ENCODE results near the gene NTSR1. TPM values are rescaled to one million over a fixed set of nuclear protein-coding genes. Genes with fewer than 3 reads are reported as not detected.

Gene NTSR1
- total RNA-seq, 4 donors from 2014 or later = 1.5 to 23.9 (median 4.7) TPM

DNA sequence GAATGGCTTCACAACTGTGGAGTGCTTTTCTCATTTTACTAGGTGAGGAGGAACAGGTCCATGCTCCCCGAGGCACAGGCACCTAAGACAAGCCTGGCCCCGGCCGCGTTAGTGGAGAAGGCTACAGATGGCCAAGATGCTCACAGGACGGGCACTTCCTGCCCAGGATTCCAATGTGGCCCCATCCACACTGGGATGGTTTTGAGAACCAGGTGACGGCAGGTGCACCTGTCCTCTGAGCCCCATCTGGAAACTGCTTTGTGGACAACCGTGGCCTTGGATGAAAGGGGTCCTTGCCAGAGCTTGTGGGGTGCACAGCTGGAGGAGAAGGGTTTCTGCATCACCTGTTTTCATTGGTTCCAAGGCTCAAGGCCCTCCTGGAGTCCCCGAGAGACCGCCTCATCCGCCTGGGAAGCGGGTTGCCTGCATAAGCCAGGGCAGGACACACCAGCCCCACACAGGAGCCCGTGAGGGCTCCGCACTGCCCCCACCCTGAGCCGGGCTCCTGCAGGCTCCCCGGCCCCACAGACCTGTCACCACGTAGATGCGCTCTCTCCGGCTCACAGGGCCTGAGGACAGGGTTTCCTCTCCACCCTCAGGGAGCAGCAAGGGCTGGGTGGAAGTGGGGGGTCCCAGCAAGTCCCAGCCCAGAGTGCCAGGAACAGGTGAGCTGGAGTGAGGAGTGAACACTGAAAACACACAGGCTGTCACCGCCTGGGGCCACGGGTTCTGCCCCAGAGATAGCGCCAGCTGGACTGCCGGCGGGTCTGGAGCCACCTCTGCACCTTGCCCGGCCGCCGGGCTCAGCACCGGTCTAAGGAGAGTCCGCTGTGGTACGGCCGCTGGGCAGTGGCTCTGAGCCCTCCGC, 18.3 kb downstream of the NTSR1 start:
- H3K27me3 ChIP-seq = peaks cover 33% of the 10 kb centered on the region
- WGBS, 2 donors (ENCODE audit: low coverage in 1 of 2) = 83% methylated on average over 30 of the region's 31 CpGs; no CpG with 5 or more reads in 1 of the 2 donors
- no peaks in the 10 kb centered on the region for H3K36me3 ChIP-seq
- H3K4me1 ChIP-seq = peaks cover 0 to 24% (median 4%) of the 10 kb centered on the region in 4 donors
- peak overlapping the region in 2 of 4 donors; percentile 81 to 89 for H3K27ac ChIP-seq
- no peak overlapping the region for H3K4me3 ChIP-seq
- in situ Hi-C loops (cut with MboI; ENCODE audit: low pct_ligation_motif_present in 1 of 4, low pct_unique_long_range_greater_than_20kb in 1 of 4, low sequenced_read_pairs in 3 of 4) (no loop called here), intact Hi-C loops (cut with DNase I; ENCODE audit: low total_unique reads) (no loop called here)
- TF ChIP-seq POLR2A (IDR thresholded peaks at IDR 0.05) (no peak), CTCF (IDR thresholded peaks at IDR 0.05) (no peak), EP300 (IDR thresholded peaks at IDR 0.05; ENCODE audit: low read depth) (no peak), POLR2AphosphoS5 (IDR thresholded peaks at IDR 0.05) (no peak)
- no peak for DNase-seq
- H3K9me3 ChIP-seq = no peaks in the 10 kb centered on the region

GRCh38 chr20:62727584-62728027, 19.0 kb downstream of the NTSR1 start:
- Histone ChIP-seq H3K27ac (peak overlapping the region in 1 of 4 donors; percentile 89), H3K36me3 (no peaks in the 10 kb centered on the region), H3K4me1 (peaks cover 0 to 24% (median 4%) of the 10 kb centered on the region in 4 donors), H3K9me3 (no peaks in the 10 kb centered on the region), H3K27me3 (peaks cover 27% of the 10 kb centered on the region), H3K4me3 (no peak overlapping the region)
- intact Hi-C loops (cut with DNase I; ENCODE audit: low total_unique reads) = no loop called here
- WGBS, 2 donors (ENCODE audit: low coverage in 1 of 2) = 78% methylated on average over 6 of the region's 15 CpGs; no CpG with 5 or more reads in 1 of the 2 donors
- no peak for DNase-seq
- TF ChIP-seq CTCF (IDR thresholded peaks at IDR 0.05) = no peak
- no peak for TF ChIP-seq POLR2A (IDR thresholded peaks at IDR 0.05)
- TF ChIP-seq POLR2AphosphoS5 (IDR thresholded peaks at IDR 0.05) = no peak
- no peak for TF ChIP-seq EP300 (IDR thresholded peaks at IDR 0.05; ENCODE audit: low read depth)
- in situ Hi-C loops (cut with MboI; ENCODE audit: low pct_ligation_motif_present in 1 of 4, low pct_unique_long_range_greater_than_20kb in 1 of 4, low sequenced_read_pairs in 3 of 4) = no loop called here

DNA sequence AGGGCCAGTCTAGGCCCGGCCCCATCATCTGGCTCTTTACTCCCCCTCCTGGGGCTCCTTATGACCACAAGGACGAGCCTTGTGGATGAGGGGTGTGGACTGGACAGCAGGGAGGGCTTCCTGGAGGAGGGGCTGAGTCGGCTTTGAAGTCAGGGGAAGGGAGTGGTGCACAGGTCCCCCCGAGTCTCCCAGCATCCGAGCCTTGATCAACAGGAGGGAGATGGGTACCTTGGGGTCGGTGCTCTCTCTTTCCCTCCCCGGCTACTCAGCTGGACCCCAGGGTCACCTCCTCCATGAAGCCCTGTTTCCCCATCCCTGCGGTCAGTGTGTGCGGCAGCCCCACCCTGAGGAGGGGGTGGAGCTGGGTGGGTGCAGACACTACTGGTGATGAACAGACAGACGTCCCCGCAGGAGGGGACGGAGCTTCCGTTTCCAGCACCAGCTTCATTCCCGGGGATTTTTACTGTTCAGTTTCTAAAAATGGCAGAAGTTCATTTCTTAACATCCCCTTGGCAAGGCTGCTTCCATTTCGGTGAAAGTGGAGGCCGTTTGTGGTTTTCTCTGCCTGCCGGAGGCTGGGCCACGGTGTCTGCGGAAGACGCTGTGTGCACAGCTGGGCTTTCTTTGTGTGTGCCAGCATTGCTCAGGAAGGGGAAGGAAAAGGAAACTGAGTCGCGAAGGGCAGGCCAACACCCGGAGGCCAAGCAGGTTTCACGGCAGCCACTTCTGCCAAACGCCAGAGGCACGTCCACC, 19.6 kb downstream of the NTSR1 start:
- TF ChIP-seq CTCF (IDR thresholded peaks at IDR 0.05) = no peak
- no peak for TF ChIP-seq POLR2A (IDR thresholded peaks at IDR 0.05)
- TF ChIP-seq EP300 (IDR thresholded peaks at IDR 0.05; ENCODE audit: low read depth) = no peak
- Histone ChIP-seq H3K27me3 (peaks cover 32% of the 10 kb centered on the region), H3K4me1 (peaks cover 0 to 27% (median 4%) of the 10 kb centered on the region in 4 donors), H3K4me3 (no peak overlapping the region), H3K9me3 (no peaks in the 10 kb centered on the region), H3K27ac (peak overlapping the region in 1 of 4 donors; percentile 89), H3K36me3 (no peaks in the 10 kb centered on the region)
- no peak for DNase-seq
- intact Hi-C loops (cut with DNase I; ENCODE audit: low total_unique reads) = no loop called here
- in situ Hi-C loops (cut with MboI; ENCODE audit: low pct_ligation_motif_present in 1 of 4, low pct_unique_long_range_greater_than_20kb in 1 of 4, low sequenced_read_pairs in 3 of 4) = no loop called here
- 62% methylated on average over 23 of the region's 26 CpGs; no CpG with 5 or more reads in 1 of the 2 donors for WGBS, 2 donors (ENCODE audit: low coverage in 1 of 2)

DNA sequence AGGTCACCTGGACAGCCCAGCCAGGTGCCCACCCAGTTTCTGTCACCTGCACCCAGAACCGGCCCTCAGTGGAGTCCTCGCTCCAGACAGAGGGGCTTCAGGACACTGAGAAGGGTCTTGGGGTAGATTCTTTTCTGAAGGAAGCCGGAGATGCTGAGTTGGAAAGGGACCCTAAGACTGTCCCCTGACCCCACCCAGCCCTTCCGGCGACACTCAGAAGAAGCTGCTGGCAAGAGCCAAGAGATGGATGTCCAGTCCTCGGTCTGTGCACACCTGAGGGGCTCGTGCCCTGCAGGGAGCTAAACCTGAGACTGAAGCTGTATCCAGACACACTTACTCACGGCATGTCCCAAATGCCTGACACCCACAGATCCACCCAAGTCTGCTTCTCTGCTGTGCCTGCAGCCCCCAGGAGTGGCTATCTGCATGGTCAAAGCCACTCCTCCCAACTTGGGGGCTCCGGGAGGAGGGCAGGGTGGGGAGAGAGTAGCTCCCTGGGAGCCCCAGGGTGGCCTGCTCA, 20.2 kb downstream of the NTSR1 start:
- 82% methylated on average over 9 of the region's 9 CpGs; no CpG with 5 or more reads in 1 of the 2 donors for WGBS, 2 donors (ENCODE audit: low coverage in 1 of 2)
- no peak for DNase-seq
- intact Hi-C loops (cut with DNase I; ENCODE audit: low total_unique reads) (no loop called here), in situ Hi-C loops (cut with MboI; ENCODE audit: low pct_ligation_motif_present in 1 of 4, low pct_unique_long_range_greater_than_20kb in 1 of 4, low sequenced_read_pairs in 3 of 4) (no loop called here)
- no peaks in the 10 kb centered on the region for H3K9me3 ChIP-seq
- peaks cover 28% of the 10 kb centered on the region for H3K27me3 ChIP-seq
- H3K4me1 ChIP-seq = peaks cover 0 to 26% (median 1%) of the 10 kb centered on the region in 4 donors
- no peaks in the 10 kb centered on the region for H3K36me3 ChIP-seq
- H3K27ac ChIP-seq = no peak overlapping the region
- TF ChIP-seq EP300 (IDR thresholded peaks at IDR 0.05; ENCODE audit: low read depth) = no peak
- TF ChIP-seq POLR2A (IDR thresholded peaks at IDR 0.05) = no peak
- TF ChIP-seq CTCF (IDR thresholded peaks at IDR 0.05) = no peak
- no peak for TF ChIP-seq POLR2AphosphoS5 (IDR thresholded peaks at IDR 0.05)
- no peak overlapping the region for H3K4me3 ChIP-seq
